ENCODE results near the gene CD164.

The CD164 gene

DNA sequence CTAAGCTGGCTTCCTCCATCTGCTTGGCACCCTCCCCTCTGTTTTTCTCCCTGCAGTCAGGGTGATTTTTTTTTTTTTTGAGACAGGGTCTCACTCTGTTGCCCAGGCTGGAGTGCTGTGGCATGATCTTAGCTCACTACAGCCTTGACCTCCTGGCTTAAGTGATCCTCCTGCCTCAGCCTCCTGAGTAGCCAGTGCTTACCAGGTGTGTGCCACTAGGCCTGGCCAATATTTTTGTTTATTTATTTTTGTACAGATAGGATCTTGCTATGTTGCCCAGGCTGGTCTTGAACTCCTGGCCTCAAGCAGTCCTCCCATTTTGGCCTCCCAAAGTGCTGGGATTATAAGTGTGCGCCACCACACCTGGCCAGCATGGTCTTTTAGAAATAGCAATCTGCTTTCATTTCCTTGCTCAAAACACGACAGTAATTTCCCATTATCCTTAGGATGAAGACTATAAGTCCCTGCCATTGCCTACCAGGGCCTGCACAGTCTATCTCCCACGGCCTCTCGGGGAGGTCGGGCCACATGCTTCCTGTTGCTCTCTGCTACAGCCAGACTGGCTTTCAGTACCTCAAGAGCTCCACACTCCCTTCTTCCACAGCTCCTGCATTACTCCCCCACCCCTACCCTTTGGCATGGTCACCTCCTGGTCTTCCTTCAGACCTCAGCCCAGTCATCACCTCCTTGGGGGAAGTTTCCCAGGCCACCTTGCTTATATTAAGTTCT, 11.1 kb upstream of the CD164 start:
- DNase-seq (ENCODE audit: low read depth) = no peak
- no peak overlapping the region for H3K4me3 ChIP-seq (ENCODE audit: low read depth, low read length)
- TF ChIP-seq CTCF (IDR thresholded peaks at IDR 0.05; ENCODE audit: control insufficient read depth, extremely low read depth, insufficient read depth) = no peak

DNA sequence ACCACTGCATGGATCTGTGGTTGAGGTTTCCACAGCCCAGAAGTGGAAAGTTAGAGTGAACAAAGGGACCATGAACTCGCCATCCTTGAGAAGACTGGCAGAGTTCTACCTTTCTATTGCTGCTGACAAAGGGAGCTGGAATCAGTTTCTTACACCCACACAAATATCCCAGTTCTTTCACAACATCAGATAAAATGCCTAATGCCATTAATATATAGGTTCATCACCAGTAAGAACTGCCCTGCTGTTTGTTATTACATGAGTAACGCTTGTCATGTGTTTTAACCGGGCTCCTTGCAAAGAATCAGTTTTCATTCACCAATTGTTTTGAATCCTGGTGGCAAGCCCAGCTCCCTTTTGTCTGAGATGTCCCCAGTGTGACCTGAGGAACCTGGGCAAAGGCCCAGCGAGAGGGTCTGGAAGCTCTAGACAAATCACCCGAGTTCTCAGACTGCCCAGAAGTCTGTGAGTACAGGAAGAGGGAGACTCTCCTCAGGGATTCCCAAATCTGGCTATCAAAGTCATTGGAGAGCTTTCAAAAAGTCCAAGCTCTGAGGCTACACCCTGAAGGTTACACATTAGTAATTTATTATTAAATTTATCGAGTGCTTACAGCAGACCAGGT, 7.5 kb upstream of the CD164 start:
- H3K4me3 ChIP-seq (ENCODE audit: low read depth, low read length) = no peak overlapping the region
- no peak for DNase-seq (ENCODE audit: low read depth)
- no peak for TF ChIP-seq CTCF (IDR thresholded peaks at IDR 0.05; ENCODE audit: control insufficient read depth, extremely low read depth, insufficient read depth)

DNA sequence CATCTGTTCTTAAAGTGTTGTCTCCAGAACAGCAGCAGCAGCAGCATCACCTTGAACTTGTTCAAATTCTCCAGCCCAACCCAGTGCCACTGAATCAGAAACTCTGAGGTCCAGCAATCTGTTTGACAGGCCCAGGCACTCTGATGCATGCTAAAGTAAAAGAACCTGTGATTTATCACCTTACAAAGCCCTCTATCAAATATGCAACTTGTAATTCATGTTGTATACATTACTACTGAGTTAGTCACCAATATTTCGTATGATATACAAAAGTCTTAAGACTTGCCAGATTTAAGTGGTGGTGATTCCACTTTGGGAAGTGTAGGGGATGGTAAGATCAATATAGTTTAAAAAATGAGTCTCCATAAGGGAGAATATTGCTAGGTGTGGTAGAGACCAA, 6.0 kb upstream of the CD164 start:
- DNase-seq (ENCODE audit: low read depth) = no peak
- TF ChIP-seq CTCF (IDR thresholded peaks at IDR 0.05; ENCODE audit: control insufficient read depth, extremely low read depth, insufficient read depth) = no peak
- no peak overlapping the region for H3K4me3 ChIP-seq (ENCODE audit: low read depth, low read length)

- DNase-seq (ENCODE audit: low read depth) = no peak
- no peak for TF ChIP-seq CTCF (IDR thresholded peaks at IDR 0.05; ENCODE audit: control insufficient read depth, extremely low read depth, insufficient read depth)
- H3K4me3 ChIP-seq (ENCODE audit: low read depth, low read length) = peak overlapping the region; percentile 89
Measured at GRCh38 chr6:109383438-109383940, 1.2 kb upstream of the CD164 start.

DNA sequence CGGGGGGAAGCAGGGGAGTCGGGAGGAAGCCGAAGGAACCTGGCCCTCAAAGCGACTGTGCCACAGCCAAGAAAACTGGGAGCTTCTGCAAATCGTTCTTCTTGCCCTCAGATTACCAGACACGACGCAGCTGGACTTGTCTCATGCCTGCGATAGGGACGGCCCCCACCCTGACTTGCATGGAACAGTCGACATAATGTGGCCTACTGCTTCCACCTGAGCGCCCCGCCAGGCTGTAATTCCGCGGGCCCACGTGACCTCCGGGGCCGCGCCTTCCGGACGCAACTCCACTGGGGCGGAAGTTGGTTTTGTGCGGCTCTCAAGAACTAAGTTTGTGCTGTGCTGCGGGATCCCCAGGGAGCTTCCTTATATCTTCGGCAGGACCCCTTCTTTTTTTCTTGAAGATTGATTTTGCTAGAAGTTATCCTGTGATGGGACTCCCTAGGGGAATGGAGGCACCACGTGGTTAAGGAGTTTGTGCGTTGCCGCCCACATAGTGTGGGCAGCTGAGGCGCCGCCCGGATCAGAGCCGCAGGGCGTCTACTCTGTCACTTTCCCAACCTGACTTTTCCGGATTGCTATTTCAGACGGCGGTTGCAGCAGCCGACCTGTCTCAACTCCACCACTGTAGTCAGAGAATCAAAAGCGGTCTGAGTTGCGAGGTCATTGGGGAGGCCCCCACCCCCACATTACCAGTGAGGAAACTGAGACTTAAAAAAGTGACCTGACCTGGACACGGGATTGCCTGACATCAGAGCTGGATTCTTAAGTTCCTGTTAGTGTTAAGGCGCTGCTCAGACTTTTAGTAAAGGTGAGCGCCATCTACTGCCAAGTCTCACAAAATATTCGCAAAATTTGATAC, 540 bp upstream of the CD164 start:
- peak overlapping the region; percentile 89 for H3K4me3 ChIP-seq (ENCODE audit: low read depth, low read length)
- peak; percentile 65 for TF ChIP-seq CTCF (IDR thresholded peaks at IDR 0.05; ENCODE audit: control insufficient read depth, extremely low read depth, insufficient read depth)
- DNase-seq (ENCODE audit: low read depth) = peak; percentile 87

DNA sequence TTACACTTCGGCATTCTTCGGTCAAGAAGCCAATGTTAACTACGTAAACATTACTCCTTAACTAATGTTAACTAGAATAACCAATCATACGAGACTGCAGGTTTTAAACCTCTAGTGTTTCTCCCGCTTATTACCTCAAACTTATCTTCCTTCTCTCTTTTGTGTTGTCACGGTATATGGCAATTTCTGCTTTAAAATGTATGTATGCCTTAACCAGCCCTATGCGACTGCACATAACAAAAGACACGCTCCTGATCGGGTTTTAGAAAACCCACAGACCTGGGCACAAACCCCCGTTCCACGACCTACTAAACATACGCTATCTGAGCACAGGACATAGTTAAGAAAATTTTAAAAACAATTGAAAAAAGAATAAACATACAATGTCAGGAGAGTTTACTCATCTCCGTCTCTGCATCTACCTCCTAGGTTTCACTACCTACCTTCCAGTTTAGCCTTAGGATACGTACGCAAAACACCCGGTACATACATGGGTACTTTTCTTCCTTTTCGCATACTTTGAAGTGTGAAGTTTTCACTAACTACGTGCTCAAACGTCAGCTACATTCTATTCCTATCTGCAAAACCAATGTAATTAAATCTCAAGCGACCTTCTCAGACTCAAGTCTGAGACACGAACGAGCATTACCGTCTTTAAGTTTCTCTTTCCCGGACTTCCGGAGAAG, 1.1 kb downstream of the CD164 start:
- DNase-seq (ENCODE audit: low read depth) = no peak
- TF ChIP-seq CTCF (IDR thresholded peaks at IDR 0.05; ENCODE audit: control insufficient read depth, extremely low read depth, insufficient read depth) = no peak
- peak overlapping the region; percentile 89 for H3K4me3 ChIP-seq (ENCODE audit: low read depth, low read length)
